DOHH2 (cell line): ENCODE results near the gene CD27.

ENCODE experiments used
- EZH2phosphoT487 ChIP-seq: fragments of 200-600 bp; sonication (generic); IDR thresholded peaks from 2 replicates; pipeline ENCODE4 v1.6.1; 2017; ENCODE audit warnings: borderline replicate concordance, mild to moderate bottlenecking, antibody characterized with exemption, low read length, moderate library complexity, mixed read lengths
- TF ChIP-seq, protein P1 (sequence below): fragments of 200-600 bp; sonication (generic); IDR thresholded peaks from one replicate; pipeline ENCODE4 v1.5.1; 2014; ENCODE audit warnings: antibody characterized with exemption, mild to moderate bottlenecking, low read depth, low read length; ENCODE audit not compliant: poor library complexity, severe bottlenecking

DNA sequence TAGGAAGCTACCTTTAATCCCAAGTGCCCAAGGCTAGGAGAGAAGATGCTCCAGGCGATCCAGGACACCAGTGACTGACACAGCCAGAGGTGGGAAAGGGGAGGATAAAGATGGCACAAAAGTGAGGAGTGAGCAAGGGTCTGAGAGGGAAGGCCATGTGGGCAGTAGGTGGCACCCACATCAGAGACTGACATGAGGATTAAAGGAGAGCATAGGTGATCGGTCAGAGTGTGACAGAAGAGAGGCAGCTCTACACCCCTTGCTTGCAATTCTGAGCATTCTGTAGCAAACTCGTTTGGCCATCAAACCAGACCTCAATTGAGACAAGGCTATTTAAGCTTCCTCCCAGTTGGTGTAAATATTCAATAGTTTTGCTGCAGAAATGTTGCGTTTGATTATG lies 724 bp upstream of the CD27 start:
- TF ChIP-seq, protein P1, sequence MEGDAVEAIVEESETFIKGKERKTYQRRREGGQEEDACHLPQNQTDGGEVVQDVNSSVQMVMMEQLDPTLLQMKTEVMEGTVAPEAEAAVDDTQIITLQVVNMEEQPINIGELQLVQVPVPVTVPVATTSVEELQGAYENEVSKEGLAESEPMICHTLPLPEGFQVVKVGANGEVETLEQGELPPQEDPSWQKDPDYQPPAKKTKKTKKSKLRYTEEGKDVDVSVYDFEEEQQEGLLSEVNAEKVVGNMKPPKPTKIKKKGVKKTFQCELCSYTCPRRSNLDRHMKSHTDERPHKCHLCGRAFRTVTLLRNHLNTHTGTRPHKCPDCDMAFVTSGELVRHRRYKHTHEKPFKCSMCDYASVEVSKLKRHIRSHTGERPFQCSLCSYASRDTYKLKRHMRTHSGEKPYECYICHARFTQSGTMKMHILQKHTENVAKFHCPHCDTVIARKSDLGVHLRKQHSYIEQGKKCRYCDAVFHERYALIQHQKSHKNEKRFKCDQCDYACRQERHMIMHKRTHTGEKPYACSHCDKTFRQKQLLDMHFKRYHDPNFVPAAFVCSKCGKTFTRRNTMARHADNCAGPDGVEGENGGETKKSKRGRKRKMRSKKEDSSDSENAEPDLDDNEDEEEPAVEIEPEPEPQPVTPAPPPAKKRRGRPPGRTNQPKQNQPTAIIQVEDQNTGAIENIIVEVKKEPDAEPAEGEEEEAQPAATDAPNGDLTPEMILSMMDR, result peak; percentile 17
- no peak for TF ChIP-seq EZH2phosphoT487
